Loucy (cell line): Measurements from ENCODE around the gene ANAPC2.

Experiments
- EZH2phosphoT487 ChIP-seq: fragments of 200-600 bp; IDR thresholded peaks from 2 replicates; pipeline ENCODE4 v1.6.1; 2018; ENCODE audit warnings: antibody characterized with exemption, mild to moderate bottlenecking, moderate library complexity, borderline replicate concordance
- TF ChIP-seq, protein P1 (sequence below): fragments of 200-600 bp; sonication (generic); conservative IDR thresholded peaks from 2 replicates; pipeline ENCODE4 v1.5.1; 2014; ENCODE audit warnings: mild to moderate bottlenecking, antibody characterized with exemption, low read length

DNA sequence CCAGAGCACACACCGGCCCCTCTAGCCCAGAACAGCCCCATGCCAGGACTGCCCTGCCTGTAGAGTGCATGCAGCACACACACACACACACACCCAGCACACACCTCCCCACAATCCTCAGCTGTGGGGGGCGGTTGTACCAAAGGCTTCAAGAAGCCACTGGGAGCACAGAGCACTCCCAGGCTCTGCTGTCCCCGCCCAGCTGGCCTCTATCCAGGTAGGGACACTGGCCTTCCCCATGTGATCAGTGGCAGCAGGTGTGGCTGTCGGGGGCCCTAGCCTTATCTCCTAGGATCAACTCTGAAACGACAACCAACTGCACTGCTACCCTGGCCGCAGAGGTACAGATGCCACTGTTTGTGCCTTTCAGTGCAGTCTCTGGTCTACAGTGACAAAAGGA is 2.0 kb downstream of the ANAPC2 start:
- TF ChIP-seq, protein P1, sequence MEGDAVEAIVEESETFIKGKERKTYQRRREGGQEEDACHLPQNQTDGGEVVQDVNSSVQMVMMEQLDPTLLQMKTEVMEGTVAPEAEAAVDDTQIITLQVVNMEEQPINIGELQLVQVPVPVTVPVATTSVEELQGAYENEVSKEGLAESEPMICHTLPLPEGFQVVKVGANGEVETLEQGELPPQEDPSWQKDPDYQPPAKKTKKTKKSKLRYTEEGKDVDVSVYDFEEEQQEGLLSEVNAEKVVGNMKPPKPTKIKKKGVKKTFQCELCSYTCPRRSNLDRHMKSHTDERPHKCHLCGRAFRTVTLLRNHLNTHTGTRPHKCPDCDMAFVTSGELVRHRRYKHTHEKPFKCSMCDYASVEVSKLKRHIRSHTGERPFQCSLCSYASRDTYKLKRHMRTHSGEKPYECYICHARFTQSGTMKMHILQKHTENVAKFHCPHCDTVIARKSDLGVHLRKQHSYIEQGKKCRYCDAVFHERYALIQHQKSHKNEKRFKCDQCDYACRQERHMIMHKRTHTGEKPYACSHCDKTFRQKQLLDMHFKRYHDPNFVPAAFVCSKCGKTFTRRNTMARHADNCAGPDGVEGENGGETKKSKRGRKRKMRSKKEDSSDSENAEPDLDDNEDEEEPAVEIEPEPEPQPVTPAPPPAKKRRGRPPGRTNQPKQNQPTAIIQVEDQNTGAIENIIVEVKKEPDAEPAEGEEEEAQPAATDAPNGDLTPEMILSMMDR: no peak
- TF ChIP-seq EZH2phosphoT487: no peak
